Omental fat pad (tissue), 4 donors: ENCODE results near the gene FIGN. TPM values are rescaled to one million over a fixed set of nuclear protein-coding genes. Genes with fewer than 3 reads are reported as not detected.

Experiments used
- ATAC-seq: fragments of 150-250 bp; one replicate; pipeline ENCODE4 v1.9.1; 2016; ENCODE audit warnings: mild to moderate bottlenecking, moderate library complexity; ENCODE audit not compliant: low FRiP score
- DNase-seq: peaks from one replicate; pipeline ENCODE4 v3.0.0-alpha.2; 2019; ENCODE audit warnings: low spot score
- CTCF ChIP-seq, 3 donors: fragments of 450-650 bp; IDR thresholded peaks; one replicate each; pipeline ENCODE4 v1.5.1; 2016 to 2017; ENCODE audit warnings: antibody characterized with exemption in 3 of 3, mild to moderate bottlenecking in 3 of 3, moderate library complexity in 2 of 3
- total RNA-seq, 4 donors: library from RNA; depleted of rRNA; stranded (reverse); fragments of >200 nt; gene quantifications; one replicate each; pipeline ENCODE4 v1.1.0, GENCODE V29; 2016

FIGN gene
- total RNA-seq, 4 donors from 2014 or later, result 8.2 to 13.1 (median 10.7) TPM

GRCh38 chr2:163673522-163673921 is 62.3 kb downstream of the FIGN start:
- no peak for DNase-seq
- ATAC-seq, result no peak
- no peak for TF ChIP-seq CTCF (IDR thresholded peaks at IDR 0.05)

- DNase-seq (no peak), ATAC-seq (no peak)
- TF ChIP-seq CTCF (IDR thresholded peaks at IDR 0.05), result no peak
Measured at GRCh38 chr2:163670929-163671328, 64.9 kb downstream of the FIGN start.

GRCh38 chr2:163669506-163669905 is 66.3 kb downstream of the FIGN start:
- no peak for DNase-seq
- ATAC-seq, result no peak
- no peak for TF ChIP-seq CTCF (IDR thresholded peaks at IDR 0.05)

GRCh38 chr2:163667064-163667887 is 68.5 kb downstream of the FIGN start:
- peak; percentile 88 for ATAC-seq
- no peak for DNase-seq
- TF ChIP-seq CTCF (IDR thresholded peaks at IDR 0.05), result no peak

- no peak for TF ChIP-seq CTCF (IDR thresholded peaks at IDR 0.05)
- ATAC-seq (no peak), DNase-seq (no peak)
Measured at GRCh38 chr2:163665817-163666216, 70.0 kb downstream of the FIGN start.

- ATAC-seq, result no peak
- TF ChIP-seq CTCF (IDR thresholded peaks at IDR 0.05), result no peak
- DNase-seq, result no peak
Measured at GRCh38 chr2:163665051-163665450, 70.8 kb downstream of the FIGN start.

- TF ChIP-seq CTCF (IDR thresholded peaks at IDR 0.05), result no peak
- DNase-seq (no peak), ATAC-seq (no peak)
Measured at GRCh38 chr2:163664610-163665009, 71.2 kb downstream of the FIGN start.
